Stimulated activated CD4-positive, alpha-beta T cell treated with anti-CD3 and anti-CD28 coated beads, Interleukin-12 subunit alpha, Interleukin-12 subunit beta, amount 100 ng/mL, for 24 hours (primary cell): ENCODE data around the gene CAPN11.

ENCODE experiments used
- DNase-seq, 2 experiments: peaks; one replicate each; pipeline ENCODE4 v3.0.0-alpha.2; 2020; ENCODE audit warnings: low read depth in 2 of 2

Gene CAPN11

GRCh38 chr6:44158770-44159228 lies at the start of gene CAPN11:
CAPN11 (plus strand) TSS chr6:44158820; CDS start chr6:44158849, 29 bp downstream.
- no peak for DNase-seq

- DNase-seq, result no peak
Observed at GRCh38 chr6:44109212-44109611, 49.4 kb upstream of the CAPN11 start.

GRCh38 chr6:44110005-44110676 lies 48.5 kb upstream of the CAPN11 start:
- DNase-seq, result no peak

GRCh38 chr6:44110966-44111365 lies 47.7 kb upstream of the CAPN11 start:
- DNase-seq, result no peak

GRCh38 chr6:44111434-44112417 lies 46.9 kb upstream of the CAPN11 start:
- DNase-seq, result no peak

GRCh38 chr6:44113414-44113813 lies 45.2 kb upstream of the CAPN11 start:
- DNase-seq, result no peak

GRCh38 chr6:44115866-44116265 lies 42.8 kb upstream of the CAPN11 start:
- no peak for DNase-seq

GRCh38 chr6:44116641-44117382 lies 41.8 kb upstream of the CAPN11 start:
- DNase-seq, result no peak

- DNase-seq, result no peak
Observed at GRCh38 chr6:44117397-44118128, 41.1 kb upstream of the CAPN11 start.

- no peak for DNase-seq
Observed at GRCh38 chr6:44119704-44120262, 38.8 kb upstream of the CAPN11 start.

- DNase-seq, result no peak
Observed at GRCh38 chr6:44120692-44121443, 37.8 kb upstream of the CAPN11 start.

GRCh38 chr6:44122801-44123200 lies 35.8 kb upstream of the CAPN11 start:
- DNase-seq, result no peak

GRCh38 chr6:44123544-44123943 lies 35.1 kb upstream of the CAPN11 start:
- DNase-seq, result no peak

GRCh38 chr6:44126320-44127149 lies 32.1 kb upstream of the CAPN11 start:
- peak; percentile 69 to 78 for DNase-seq

- DNase-seq, result peak; percentile 81 to 82
Observed at GRCh38 chr6:44127186-44128019, 31.2 kb upstream of the CAPN11 start, which contains the start of the genes MRPL14 and TMEM63B. MRPL14 (minus strand) TSS chr6:44127452; CDS start chr6:44116611, 10,841 bp downstream. TMEM63B (plus strand) TSS chr6:44127554; CDS start chr6:44134585, 7,031 bp downstream.

- DNase-seq, result no peak
Observed at GRCh38 chr6:44128020-44128917, 30.4 kb upstream of the CAPN11 start.

GRCh38 chr6:44129841-44130322 lies 28.7 kb upstream of the CAPN11 start:
- no peak for DNase-seq
